Thyroid gland (tissue), 4 donors: Measurements from ENCODE around the gene ATAD3A.

Experiments
- POLR2A ChIP-seq, 2 donors: fragments of 450-650 bp; IDR thresholded peaks; one replicate each; pipeline ENCODE4 v1.6.1; 2017; ENCODE audit warnings: antibody characterized with exemption in 2 of 2, mild to moderate bottlenecking in 2 of 2, moderate library complexity in 1 of 2
- TF ChIP-seq, protein P1 (sequence below), 6 experiments: fragments of 200-600 bp in 3 of 6; fragments of 450-650 bp in 3 of 6; sonication (generic) in 3 of 6; IDR thresholded peaks; one replicate each; pipeline ENCODE4 v1.5.1; 2016 to 2019; ENCODE audit warnings: antibody characterized with exemption in 6 of 6, mild to moderate bottlenecking in 2 of 6, inconsistent platforms in 1 of 6, moderate library complexity in 1 of 6

DNA sequence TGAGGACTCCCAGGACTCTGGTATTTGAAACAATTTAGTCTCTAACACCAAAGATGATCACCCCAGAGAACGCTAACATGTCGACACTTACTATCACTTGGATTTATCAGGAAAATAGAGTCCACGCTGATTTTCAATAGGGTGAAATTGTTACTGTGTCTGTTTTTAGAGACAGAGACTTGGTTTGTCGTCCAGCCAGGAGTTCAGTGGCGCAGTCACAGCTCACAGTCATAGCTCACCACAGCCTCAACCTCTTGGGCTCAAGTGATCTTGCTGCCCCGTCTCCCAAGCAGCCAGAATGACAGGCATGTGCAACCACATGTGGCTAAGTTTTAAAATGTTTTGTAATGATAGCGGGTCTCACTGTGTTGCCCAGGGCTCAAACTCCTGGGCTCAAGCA is 57.4 kb downstream of the ATAD3A start:
- TF ChIP-seq, protein P1, sequence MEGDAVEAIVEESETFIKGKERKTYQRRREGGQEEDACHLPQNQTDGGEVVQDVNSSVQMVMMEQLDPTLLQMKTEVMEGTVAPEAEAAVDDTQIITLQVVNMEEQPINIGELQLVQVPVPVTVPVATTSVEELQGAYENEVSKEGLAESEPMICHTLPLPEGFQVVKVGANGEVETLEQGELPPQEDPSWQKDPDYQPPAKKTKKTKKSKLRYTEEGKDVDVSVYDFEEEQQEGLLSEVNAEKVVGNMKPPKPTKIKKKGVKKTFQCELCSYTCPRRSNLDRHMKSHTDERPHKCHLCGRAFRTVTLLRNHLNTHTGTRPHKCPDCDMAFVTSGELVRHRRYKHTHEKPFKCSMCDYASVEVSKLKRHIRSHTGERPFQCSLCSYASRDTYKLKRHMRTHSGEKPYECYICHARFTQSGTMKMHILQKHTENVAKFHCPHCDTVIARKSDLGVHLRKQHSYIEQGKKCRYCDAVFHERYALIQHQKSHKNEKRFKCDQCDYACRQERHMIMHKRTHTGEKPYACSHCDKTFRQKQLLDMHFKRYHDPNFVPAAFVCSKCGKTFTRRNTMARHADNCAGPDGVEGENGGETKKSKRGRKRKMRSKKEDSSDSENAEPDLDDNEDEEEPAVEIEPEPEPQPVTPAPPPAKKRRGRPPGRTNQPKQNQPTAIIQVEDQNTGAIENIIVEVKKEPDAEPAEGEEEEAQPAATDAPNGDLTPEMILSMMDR (IDR thresholded peaks at IDR 0.05), result no peak
- no peak for TF ChIP-seq POLR2A (IDR thresholded peaks at IDR 0.05)
